ENCODE results near the gene NCK1. TPM values are rescaled to one million over a fixed set of nuclear protein-coding genes. Genes with fewer than 3 reads are reported as not detected.
"Not testable (repeated sequence)": the region's sequence is repeated elsewhere in the genome, so short reads cannot be mapped to it uniquely, and the experiment has no call there.

The NCK1 gene
- polyA plus RNA-seq, 3 donors, result 44.0 to 56.8 (median 56.4) TPM

DNA sequence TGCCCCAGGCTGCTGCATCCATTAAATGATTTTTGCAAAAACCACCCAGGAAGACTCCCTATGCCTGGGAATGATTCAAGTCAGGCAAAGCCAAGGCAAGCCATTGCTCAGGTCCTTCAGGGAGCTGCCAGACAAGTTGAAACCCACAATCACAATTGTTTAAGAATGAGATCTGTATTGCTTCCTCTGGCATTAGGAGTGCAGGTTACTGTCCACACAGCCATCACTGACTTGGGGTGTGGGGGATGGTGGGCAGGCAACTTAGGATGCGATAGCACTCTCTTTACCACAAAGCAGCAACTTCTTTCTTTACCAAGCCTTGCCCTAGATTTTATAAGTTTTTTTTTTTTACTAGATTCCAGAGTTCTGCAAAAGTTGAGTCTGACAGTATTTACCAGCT is 80.8 kb downstream of the NCK1 start:
- no peak for DNase-seq (ENCODE audit: low read depth in 3 of 3, low spot score in 2 of 3)

DNA sequence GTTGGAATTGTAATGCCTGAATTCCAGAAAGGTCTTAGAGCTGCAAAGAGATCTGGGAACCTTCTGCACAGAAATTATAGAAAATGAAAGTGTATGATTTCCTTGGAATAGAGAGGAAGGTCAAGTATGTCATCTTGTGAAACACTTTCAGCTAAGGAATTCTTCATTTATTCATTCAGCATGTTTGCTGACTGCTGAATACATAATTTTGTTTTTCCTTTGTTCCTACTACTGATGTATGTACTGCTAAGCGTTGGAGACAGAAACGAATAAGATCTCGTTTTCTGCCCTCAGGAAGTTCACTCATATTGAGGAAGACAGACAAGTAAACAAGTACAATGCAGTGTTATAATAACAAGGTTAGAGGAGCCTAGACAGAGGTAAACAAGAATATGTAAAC is 81.4 kb downstream of the NCK1 start:
- no peak for DNase-seq (ENCODE audit: low read depth in 3 of 3, low spot score in 2 of 3)

GRCh38 chr3:136946978-136947377 is 85.0 kb downstream of the NCK1 start:
- no peak for DNase-seq (ENCODE audit: low read depth in 3 of 3, low spot score in 2 of 3)

DNA sequence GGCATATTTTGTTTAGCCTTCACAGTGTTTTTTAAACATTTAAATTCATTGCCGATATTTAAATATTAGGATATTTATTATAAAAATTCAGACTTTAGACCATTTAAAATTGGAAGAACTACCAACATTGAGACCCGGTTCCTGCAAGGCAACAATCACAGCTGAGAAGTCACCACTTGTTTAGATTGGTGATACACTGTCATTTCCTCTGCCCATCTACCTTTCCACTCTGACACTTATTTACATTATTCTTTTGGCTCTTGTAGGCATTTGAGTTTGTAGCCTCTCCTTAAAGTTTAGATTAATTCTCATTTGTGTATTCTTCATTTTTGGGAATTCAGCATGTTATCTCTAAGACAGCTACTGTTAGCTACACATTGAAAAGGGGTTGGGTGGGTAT is 85.5 kb downstream of the NCK1 start:
- DNase-seq (ENCODE audit: low read depth in 3 of 3, low spot score in 2 of 3), result no peak

- no peak for DNase-seq (ENCODE audit: low read depth in 3 of 3, low spot score in 2 of 3)
Measured at GRCh38 chr3:136949146-136949545, 87.1 kb downstream of the NCK1 start.

- DNase-seq (ENCODE audit: low read depth in 3 of 3, low spot score in 2 of 3), result no peak
Measured at GRCh38 chr3:136949708-136950107, 87.7 kb downstream of the NCK1 start.

DNA sequence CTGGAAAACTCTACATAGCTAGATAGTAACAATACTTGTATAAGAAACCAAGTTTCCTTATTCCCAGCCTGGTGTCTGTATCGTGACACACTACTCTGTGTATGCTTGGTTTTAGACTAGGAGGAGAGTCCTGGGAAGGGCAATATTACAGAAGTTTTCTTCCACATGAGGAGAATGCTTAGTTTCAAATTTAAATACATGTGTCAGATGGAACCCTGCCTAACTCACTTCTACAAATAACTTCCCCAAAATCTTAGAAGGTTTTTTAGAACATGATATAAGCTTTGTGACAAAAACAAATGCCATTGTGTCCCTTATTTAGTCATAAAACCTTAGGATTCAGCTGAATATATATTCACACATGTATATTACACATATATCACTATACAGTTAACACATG is 88.6 kb downstream of the NCK1 start:
- no peak for DNase-seq (ENCODE audit: low read depth in 3 of 3, low spot score in 2 of 3)

DNA sequence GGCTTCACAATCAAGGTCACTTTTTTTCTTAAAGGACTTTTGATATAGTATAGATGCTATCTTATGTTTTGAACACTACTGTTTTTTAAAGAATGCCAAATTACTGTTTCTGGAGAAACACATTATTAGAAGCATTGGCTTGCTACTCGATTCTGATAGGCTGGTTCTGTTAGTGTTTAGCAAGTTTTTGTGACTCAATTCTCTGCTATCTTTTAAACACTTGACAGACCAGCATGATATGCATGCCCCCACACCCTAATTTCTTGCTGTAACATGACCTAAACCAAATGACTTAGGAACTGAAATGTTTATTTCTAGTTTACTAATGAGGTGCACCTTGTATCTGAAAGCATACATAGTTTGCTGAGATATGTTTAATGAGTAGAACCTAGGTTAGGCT is 90.3 kb downstream of the NCK1 start:
- DNase-seq (ENCODE audit: low read depth in 3 of 3, low spot score in 2 of 3), result no peak

GRCh38 chr3:136954251-136954650 is 92.2 kb downstream of the NCK1 start:
- no peak for DNase-seq (ENCODE audit: low read depth in 3 of 3, low spot score in 2 of 3)

GRCh38 chr3:136954980-136955780 is 93.2 kb downstream of the NCK1 start:
- no peak for DNase-seq (ENCODE audit: low read depth in 3 of 3, low spot score in 2 of 3)

DNA sequence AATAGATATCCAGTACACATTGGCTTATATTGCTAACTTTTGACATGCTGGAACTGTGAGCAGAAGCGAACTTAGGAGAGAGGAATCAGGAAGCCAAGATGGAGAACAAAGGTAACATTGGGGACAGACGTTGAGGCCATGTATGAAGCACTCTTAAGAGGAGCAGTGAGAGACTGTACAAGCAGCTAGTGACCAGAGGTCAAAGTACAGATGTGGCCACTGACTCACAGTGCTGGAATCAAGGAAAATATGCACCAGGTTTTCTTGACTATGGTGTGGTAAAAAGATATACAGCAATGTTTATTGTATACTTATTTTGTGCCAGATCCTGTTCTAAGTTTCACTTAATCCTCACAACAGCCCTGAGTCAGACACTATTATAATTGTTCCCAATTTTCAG is 93.8 kb downstream of the NCK1 start:
- no peak for DNase-seq (ENCODE audit: low read depth in 3 of 3, low spot score in 2 of 3)

GRCh38 chr3:136956971-136957370 is 95.0 kb downstream of the NCK1 start:
- no peak for DNase-seq (ENCODE audit: low read depth in 3 of 3, low spot score in 2 of 3)

DNA sequence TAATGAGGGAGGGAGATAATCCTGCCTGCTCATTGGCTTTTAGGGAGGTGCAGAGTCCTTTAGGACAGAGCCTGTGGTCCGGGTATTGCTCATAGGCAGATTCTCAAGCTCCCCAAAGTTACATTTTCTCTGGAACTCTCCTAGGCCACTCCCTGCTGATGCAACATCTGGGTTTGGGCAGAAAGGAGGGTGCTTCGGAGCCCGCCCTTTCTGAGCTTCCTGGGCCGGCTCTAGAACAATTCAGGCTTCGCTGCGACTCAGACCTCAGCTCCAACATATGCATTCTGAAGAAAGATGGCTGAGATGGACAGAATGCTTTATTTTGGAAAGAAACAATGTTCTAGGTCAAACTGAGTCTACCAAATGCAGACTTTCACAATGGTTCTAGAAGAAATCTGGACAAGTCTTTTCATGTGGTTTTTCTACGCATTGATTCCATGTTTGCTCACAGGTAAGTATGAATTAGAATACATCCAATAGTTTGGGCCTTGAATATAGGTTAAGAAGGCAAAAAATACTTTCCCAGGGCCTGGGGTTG is 95.8 kb downstream of the NCK1 start, which contains the start of gene IL20RB:
IL20RB (plus strand) TSS at position 233 of the 538 bp plus-strand sequence; CDS start at position 364, 131 bp downstream.
- DNase-seq (ENCODE audit: low read depth in 3 of 3, low spot score in 2 of 3), result no peak

- no peak for DNase-seq (ENCODE audit: low read depth in 3 of 3, low spot score in 2 of 3)
Measured at GRCh38 chr3:136958939-136959338, 96.9 kb downstream of the NCK1 start.

- no peak for DNase-seq (ENCODE audit: low read depth in 3 of 3, low spot score in 2 of 3)
Measured at GRCh38 chr3:136959599-136959998, 97.6 kb downstream of the NCK1 start.

- DNase-seq (ENCODE audit: low read depth in 3 of 3, low spot score in 2 of 3), result no peak
Measured at GRCh38 chr3:136960838-136961836, 99.1 kb downstream of the NCK1 start.

GRCh38 chr3:136962927-136963326 is 100.9 kb downstream of the NCK1 start:
- no peak for DNase-seq (ENCODE audit: low read depth in 3 of 3, low spot score in 2 of 3)

DNA sequence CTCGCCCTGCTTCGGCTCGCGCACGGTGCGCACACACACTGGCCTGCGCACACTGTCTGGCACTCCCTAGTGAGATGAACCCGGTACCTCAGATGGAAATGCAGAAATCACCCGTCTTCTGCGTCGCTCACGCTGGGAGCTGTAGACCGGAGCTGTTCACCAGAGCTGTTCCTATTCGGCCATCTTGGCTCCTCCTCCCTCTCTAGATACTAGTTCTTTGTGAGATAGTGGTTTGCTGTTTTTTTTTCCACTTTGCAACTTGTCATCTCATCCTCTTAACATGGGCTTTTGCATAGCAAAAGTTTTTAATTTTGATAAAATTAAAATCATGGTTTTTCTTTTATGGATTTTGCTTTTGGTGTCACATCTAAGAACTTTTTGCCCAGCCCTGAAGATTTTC is 107.5 kb downstream of the NCK1 start:
- not testable (repeated sequence) for DNase-seq (ENCODE audit: low read depth in 3 of 3, low spot score in 2 of 3)

DNA sequence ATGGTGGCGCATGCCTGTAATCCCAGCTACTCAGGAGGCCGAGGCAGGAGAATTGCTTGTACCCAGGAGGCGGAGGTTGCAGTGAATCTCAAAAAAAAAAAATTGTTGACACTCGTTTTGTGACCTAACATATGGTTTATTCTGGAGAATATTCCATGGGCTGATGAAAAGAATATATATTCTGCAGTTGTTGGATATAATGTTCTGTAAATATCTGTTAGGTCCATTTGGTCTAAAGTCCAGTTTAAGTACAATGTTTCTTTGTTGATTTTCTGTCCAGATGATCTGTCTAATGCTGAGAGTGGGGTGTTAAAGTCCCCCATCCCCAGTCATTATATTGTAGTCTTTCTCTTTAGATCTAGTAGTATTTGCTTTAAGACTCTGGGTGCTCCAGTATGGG is 111.3 kb downstream of the NCK1 start:
- DNase-seq (ENCODE audit: low read depth in 3 of 3, low spot score in 2 of 3), result no peak

GRCh38 chr3:136974670-136975069 is 112.7 kb downstream of the NCK1 start:
- no peak for DNase-seq (ENCODE audit: low read depth in 3 of 3, low spot score in 2 of 3)

GRCh38 chr3:136979204-136979603 is 117.2 kb downstream of the NCK1 start:
- no peak for DNase-seq (ENCODE audit: low read depth in 3 of 3, low spot score in 2 of 3)

Data from right renal cortex interstitium (tissue), 3 donors.